HEK293 (cell line): ENCODE data around the gene STEEP1.

Experiments used
- CTCF ChIP-seq: fragments of 450-650 bp; formaldehyde crosslinking; IDR thresholded peaks from 2 replicates; pipeline ENCODE4 v1.5.1; 2016; ENCODE audit warnings: missing biosample characterization, missing genetic modification characterization
- ZNF239 ChIP-seq: fragments of 450-650 bp; formaldehyde crosslinking; IDR thresholded peaks from 2 replicates; pipeline ENCODE4 v1.5.1; 2016; ENCODE audit warnings: missing biosample characterization, missing genetic modification characterization
- TF ChIP-seq, protein P1 (sequence below): fragments of 450-650 bp; formaldehyde crosslinking; IDR thresholded peaks from 2 replicates; pipeline ENCODE4 v1.5.1; 2016; ENCODE audit warnings: missing biosample characterization, missing genetic modification characterization

DNA sequence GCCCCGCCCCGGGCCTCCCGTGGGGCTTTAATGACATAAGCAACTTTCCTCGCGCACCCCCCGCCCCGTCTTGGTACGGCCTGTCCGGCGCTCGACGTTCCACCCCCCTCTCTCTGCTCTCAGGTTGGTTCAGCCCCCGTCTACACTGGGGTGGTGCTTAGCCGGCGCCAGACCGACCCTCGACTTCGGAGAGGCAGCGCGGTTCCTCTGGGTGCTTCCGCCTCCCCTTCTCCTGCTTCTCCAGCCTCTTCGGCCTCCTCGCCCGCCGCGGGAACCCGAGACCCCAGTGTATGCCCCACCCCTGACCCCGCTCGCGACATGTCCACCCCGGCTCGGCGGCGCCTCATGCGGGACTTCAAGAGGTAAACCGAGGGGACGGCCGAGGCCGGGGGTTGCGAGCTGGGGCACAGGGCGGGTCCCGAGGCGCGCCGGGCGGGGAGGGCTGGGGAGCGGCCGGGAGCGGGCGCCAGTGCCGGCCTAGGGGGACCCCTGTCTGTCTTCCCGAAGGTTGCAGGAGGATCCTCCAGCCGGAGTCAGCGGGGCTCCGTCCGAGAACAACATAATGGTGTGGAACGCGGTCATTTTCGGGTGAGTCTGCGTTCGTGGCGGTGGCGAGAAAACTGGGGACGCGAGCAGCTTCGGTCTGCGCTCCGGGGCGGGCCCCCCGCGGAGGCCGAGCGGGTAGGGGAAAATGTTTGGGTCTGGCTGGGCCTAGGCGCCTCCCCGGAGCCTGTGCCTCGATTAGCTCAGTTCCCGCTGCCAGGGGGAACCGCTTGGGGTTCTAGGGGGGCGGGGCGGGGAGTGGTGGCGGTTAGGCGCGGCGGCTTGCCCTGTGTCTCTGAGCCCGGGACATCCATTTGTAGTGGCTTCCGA is 9.4 kb upstream of the STEEP1 start, which contains the start of gene UBE2A:
- TF ChIP-seq ZNF239 (tag by site-specific recombination) (no peak), CTCF (tag by site-specific recombination) (peak; percentile 43)
- TF ChIP-seq, protein P1, sequence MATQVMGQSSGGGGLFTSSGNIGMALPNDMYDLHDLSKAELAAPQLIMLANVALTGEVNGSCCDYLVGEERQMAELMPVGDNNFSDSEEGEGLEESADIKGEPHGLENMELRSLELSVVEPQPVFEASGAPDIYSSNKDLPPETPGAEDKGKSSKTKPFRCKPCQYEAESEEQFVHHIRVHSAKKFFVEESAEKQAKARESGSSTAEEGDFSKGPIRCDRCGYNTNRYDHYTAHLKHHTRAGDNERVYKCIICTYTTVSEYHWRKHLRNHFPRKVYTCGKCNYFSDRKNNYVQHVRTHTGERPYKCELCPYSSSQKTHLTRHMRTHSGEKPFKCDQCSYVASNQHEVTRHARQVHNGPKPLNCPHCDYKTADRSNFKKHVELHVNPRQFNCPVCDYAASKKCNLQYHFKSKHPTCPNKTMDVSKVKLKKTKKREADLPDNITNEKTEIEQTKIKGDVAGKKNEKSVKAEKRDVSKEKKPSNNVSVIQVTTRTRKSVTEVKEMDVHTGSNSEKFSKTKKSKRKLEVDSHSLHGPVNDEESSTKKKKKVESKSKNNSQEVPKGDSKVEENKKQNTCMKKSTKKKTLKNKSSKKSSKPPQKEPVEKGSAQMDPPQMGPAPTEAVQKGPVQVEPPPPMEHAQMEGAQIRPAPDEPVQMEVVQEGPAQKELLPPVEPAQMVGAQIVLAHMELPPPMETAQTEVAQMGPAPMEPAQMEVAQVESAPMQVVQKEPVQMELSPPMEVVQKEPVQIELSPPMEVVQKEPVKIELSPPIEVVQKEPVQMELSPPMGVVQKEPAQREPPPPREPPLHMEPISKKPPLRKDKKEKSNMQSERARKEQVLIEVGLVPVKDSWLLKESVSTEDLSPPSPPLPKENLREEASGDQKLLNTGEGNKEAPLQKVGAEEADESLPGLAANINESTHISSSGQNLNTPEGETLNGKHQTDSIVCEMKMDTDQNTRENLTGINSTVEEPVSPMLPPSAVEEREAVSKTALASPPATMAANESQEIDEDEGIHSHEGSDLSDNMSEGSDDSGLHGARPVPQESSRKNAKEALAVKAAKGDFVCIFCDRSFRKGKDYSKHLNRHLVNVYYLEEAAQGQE (tag by site-specific recombination) = no peak; the same call in 1 of the 2 replicates
